Testis (tissue), 3 donors: Measurements from ENCODE around the gene TSHZ3. TPM values are rescaled to one million over a fixed set of nuclear protein-coding genes. Genes with fewer than 3 reads are reported as not detected.
A peak's percentile ranks its signal among the peaks of the same experiment; 100 is the strongest.

ENCODE experiments used
- DNase-seq: peaks from one replicate; pipeline ENCODE4 v3.0.0-alpha.2; 2019
- H3K27ac ChIP-seq, 2 donors: fragments of 200-600 bp; sonication (generic); one replicate each; pipeline ENCODE4 v1.5.1; 2019
- H3K27me3 ChIP-seq: fragments of 200-600 bp; sonication (generic); one replicate; pipeline ENCODE4 v1.5.1; 2019
- H3K36me3 ChIP-seq: fragments of 200-600 bp; sonication (generic); one replicate; pipeline ENCODE4 v1.5.1; 2017; ENCODE audit warnings: low read depth; ENCODE audit errors: missing control alignments
- H3K4me1 ChIP-seq: fragments of 200-600 bp; sonication (generic); one replicate; pipeline ENCODE4 v1.5.1; 2019
- H3K4me3 ChIP-seq, 2 donors: fragments of 200-600 bp; sonication (generic); one replicate each; pipeline ENCODE4 v1.5.1; 2017 to 2019
- H3K9me3 ChIP-seq: fragments of 200-600 bp; sonication (generic); one replicate; pipeline ENCODE4 v1.5.1; 2017
- POLR2A ChIP-seq: fragments of 450-650 bp; IDR thresholded peaks from one replicate; pipeline ENCODE4 v1.6.1; 2017; ENCODE audit warnings: antibody characterized with exemption, mild to moderate bottlenecking, moderate library complexity
- WGBS, 2 donors: methylation state at CpG; one replicate each; pipeline ENCODE4 v1.1.5; 2018; 5-methylcytosine and 5-hydroxymethylcytosine counted together
- intact Hi-C: fragments of 100-400 bp; cut with DNase I; formaldehyde crosslinking; loops from one replicate; pipeline ENCODE4 v1.15.1; 2023; ENCODE audit warnings: low total_unique reads
- polyA plus RNA-seq: library from polyadenylated mRNA; stranded (reverse); fragments of 350-450 nt; fragmentation: Illumina TruSeq; extraction: RNeasy Lipid Tissue Mini Kit (QIAGEN cat#74804); gene quantifications from one replicate; pipeline ENCODE4 v1.2.3, GENCODE V29; 2014; ENCODE audit warnings: low read depth, low replicate concordance; ENCODE audit not compliant: insufficient read depth
- total RNA-seq, 2 donors: library from RNA; depleted of rRNA; stranded (reverse); fragments of >200 nt; gene quantifications; one replicate each; pipeline ENCODE4 v1.2.3, GENCODE V29; 2016
- TF ChIP-seq, protein P1 (sequence below), 3 experiments: fragments of 450-650 bp in 2 of 3; fragments of 200-600 bp in 1 of 3; sonication (generic) in 1 of 3; IDR thresholded peaks; one replicate each; pipeline ENCODE4 v1.5.1; 2016 to 2019; ENCODE audit warnings: antibody characterized with exemption in 3 of 3, mild to moderate bottlenecking in 2 of 3, moderate library complexity in 1 of 3

TSHZ3 gene
- total and polyA plus RNA-seq, 3 donors from 2014 or later = 6.8 to 12.7 (median 8.0) TPM

DNA sequence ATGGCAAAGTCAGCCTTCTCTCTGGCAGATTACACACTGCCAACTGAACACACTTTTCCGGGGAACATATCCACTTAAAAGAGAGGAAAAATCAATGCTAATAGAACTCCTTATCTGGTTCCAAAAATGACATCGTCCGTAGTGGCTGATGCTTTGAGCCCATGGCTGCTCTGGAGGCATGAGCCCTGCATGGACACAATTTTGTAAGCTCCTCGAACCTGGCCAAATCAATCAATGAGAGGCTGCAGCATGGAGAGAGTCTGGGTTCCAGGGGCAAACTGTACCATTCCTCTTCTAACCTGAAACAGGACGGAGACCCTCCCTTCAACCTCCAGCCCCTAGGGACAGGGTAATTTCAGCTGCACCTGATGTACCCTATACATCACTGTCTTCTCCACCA is 21.0 kb upstream of the TSHZ3 start:
- TF ChIP-seq POLR2A = no peak
- TF ChIP-seq, protein P1, sequence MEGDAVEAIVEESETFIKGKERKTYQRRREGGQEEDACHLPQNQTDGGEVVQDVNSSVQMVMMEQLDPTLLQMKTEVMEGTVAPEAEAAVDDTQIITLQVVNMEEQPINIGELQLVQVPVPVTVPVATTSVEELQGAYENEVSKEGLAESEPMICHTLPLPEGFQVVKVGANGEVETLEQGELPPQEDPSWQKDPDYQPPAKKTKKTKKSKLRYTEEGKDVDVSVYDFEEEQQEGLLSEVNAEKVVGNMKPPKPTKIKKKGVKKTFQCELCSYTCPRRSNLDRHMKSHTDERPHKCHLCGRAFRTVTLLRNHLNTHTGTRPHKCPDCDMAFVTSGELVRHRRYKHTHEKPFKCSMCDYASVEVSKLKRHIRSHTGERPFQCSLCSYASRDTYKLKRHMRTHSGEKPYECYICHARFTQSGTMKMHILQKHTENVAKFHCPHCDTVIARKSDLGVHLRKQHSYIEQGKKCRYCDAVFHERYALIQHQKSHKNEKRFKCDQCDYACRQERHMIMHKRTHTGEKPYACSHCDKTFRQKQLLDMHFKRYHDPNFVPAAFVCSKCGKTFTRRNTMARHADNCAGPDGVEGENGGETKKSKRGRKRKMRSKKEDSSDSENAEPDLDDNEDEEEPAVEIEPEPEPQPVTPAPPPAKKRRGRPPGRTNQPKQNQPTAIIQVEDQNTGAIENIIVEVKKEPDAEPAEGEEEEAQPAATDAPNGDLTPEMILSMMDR (IDR thresholded peaks at IDR 0.05) = no peak
- Histone ChIP-seq H3K4me1 (no peaks in the 10 kb centered on the region), H3K36me3 (no peaks in the 10 kb centered on the region), H3K9me3 (no peaks in the 10 kb centered on the region), H3K4me3 (no peak overlapping the region), H3K27me3 (no peaks in the 10 kb centered on the region), H3K27ac (no peak overlapping the region)
- no peak for DNase-seq
- intact Hi-C loops = no loop called here
- 83 to 84% methylated on average over 5 of the region's 5 CpGs for WGBS, 2 donors

DNA sequence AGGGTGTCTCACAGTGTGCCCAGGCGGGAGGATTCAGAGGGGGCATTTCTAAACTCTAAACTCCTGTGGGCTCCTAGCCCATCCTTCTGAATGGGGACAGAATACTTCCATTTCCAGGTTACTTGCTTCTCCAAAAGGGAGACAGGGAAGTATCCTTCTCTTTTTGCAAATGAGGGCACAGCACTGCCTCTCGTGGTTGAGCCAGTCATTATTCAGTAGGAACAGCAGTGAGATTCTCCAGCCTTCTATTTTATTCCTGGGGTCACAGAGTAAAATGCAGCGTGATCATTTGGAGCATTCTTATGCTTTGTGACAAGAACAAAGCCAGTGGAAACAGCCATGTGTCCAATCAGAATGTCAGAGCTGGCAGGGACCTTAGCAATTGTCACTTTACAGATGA is 15.7 kb upstream of the TSHZ3 start:
- DNase-seq = no peak
- H3K9me3 ChIP-seq = no peaks in the 10 kb centered on the region
- TF ChIP-seq, protein P1 (IDR thresholded peaks at IDR 0.05) = no peak
- TF ChIP-seq POLR2A = no peak
- H3K27me3 ChIP-seq = no peaks in the 10 kb centered on the region
- no peak overlapping the region for H3K4me3 ChIP-seq
- no peaks in the 10 kb centered on the region for H3K4me1 ChIP-seq
- no peak overlapping the region for H3K27ac ChIP-seq
- intact Hi-C loops = no loop called here
- WGBS, 2 donors = 82 to 83% methylated on average over 2 to 3 of the region's 3 CpGs
- H3K36me3 ChIP-seq = no peaks in the 10 kb centered on the region

DNA sequence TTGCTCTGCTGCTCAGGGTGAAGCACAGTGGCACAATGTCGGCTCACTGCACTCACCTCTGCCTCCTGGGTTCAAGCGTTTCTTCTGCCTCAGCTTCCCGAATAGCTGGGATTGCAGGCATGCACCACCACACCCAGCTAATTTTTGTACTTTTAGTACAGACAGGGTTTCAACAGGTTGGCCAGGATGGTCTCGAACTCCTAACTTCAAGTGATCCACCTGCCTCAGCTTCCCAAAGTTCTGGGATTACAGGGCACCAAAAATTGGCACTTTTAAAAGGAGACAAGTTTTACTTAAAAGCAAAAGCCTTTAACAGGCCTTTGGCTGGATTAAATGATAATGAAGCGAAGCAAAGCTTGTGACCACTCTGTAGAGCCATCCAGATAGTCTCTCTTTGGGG is 12.5 kb upstream of the TSHZ3 start:
- no peaks in the 10 kb centered on the region for H3K27me3 ChIP-seq
- H3K4me3 ChIP-seq = no peak overlapping the region
- DNase-seq = no peak
- no peak overlapping the region for H3K27ac ChIP-seq
- H3K4me1 ChIP-seq = no peaks in the 10 kb centered on the region
- H3K9me3 ChIP-seq = no peaks in the 10 kb centered on the region
- intact Hi-C loops = no loop called here
- 87 to 99% methylated on average over 5 of the region's 5 CpGs for WGBS, 2 donors
- no peak for TF ChIP-seq POLR2A
- TF ChIP-seq, protein P1 (IDR thresholded peaks at IDR 0.05) = no peak
- no peaks in the 10 kb centered on the region for H3K36me3 ChIP-seq

DNA sequence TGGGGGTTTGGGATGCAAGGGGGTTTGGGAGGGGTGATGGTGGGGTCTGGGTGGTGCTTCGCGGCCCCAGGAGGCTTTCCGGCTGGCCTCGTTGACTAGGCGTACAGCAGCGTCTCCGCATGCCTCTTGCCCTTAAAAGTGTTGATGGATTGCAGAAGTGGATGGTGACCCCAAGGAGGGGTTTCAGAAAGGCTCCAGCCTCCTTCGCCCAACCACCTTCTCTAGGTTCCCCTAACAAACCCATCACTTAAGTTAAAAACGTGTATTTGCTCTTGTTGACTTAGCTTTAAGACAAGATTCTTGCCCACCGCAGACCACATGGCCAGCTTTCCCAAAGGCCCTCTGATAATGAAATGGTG is 8.1 kb upstream of the TSHZ3 start:
- DNase-seq = no peak
- Histone ChIP-seq H3K36me3 (no peaks in the 10 kb centered on the region), H3K27ac (no peak overlapping the region), H3K4me1 (peaks cover 1% of the 10 kb centered on the region), H3K27me3 (no peaks in the 10 kb centered on the region), H3K9me3 (no peaks in the 10 kb centered on the region), H3K4me3 (no peak overlapping the region)
- 59 to 67% methylated on average over 10 of the region's 10 CpGs for WGBS, 2 donors
- intact Hi-C loops = no loop called here
- no peak for TF ChIP-seq POLR2A
- TF ChIP-seq, protein P1 (IDR thresholded peaks at IDR 0.05) = no peak

DNA sequence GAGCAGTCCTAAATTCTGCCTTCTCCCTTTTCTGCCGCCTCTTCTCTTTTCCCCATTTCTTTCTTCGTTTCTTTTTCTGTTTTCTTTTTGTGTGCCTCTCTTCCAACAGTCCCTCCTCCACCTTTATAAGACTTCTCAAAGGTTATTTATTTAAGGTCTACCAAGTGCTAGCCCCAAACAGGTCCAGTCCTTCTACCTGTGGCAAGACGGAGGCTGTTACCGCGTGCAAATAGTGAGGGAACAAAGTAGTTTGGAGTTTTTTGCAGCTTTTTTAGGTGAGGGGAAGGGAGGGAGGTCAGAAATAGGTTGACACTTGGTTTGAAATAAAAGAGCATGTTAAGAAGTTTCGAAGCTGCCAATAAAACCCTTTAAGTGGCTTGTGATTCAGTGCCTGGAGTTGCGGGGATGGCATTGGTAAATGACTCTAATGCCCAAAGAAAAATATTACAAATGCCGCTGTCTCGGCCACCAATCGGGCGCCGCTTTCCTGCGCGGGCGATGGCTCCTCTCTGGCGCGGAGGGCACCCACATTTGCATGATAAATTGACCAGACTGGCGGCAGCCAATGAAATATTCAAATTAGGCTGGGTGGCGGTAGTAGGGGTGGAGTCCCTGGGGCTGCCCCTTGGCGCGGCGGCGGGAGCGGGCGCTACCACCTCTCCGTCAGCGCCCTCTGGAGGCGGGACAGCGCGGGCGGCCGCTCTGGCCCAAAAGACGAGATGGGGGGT is 7.5 kb upstream of the TSHZ3 start:
- Histone ChIP-seq H3K4me1 (peaks cover 7% of the 10 kb centered on the region), H3K36me3 (no peaks in the 10 kb centered on the region), H3K27ac (no peak overlapping the region), H3K4me3 (no peak overlapping the region), H3K27me3 (no peaks in the 10 kb centered on the region), H3K9me3 (no peaks in the 10 kb centered on the region)
- no peak for TF ChIP-seq POLR2A
- TF ChIP-seq, protein P1 (IDR thresholded peaks at IDR 0.05) = peak in 2 of 3 experiments; percentile 13 to 29
- intact Hi-C loops = no loop called here
- 36 to 43% methylated on average over 32 to 33 of the region's 33 CpGs for WGBS, 2 donors
- DNase-seq = peak; percentile 41
